Brain microvascular endothelial cell (primary cell): ENCODE results near the gene TEX35.

ENCODE experiments used
- DNase-seq: peaks from one replicate; pipeline ENCODE4 v3.0.0-alpha.2; 2020
- H3K27ac ChIP-seq: fragments of 250-450 bp; sonication (Bioruptor Pico); 2 replicates; pipeline ENCODE4 v1.5.1; 2020; ENCODE audit warnings: mild to moderate bottlenecking, moderate library complexity
- H3K27me3 ChIP-seq: fragments of 250-450 bp; sonication (Bioruptor Pico); replicated peaks from 2 replicates; pipeline ENCODE4 v1.5.1; 2020; ENCODE audit warnings: mild to moderate bottlenecking
- H3K36me3 ChIP-seq: fragments of 250-450 bp; sonication (Bioruptor Pico); replicated peaks from 2 replicates; pipeline ENCODE4 v1.5.1; 2020; ENCODE audit warnings: mild to moderate bottlenecking
- H3K4me3 ChIP-seq: 2 replicates; pipeline ENCODE4 v1.5.1; 2011; ENCODE audit warnings: low read depth, mild to moderate bottlenecking, control low read depth, low read length, moderate library complexity
- CTCF ChIP-seq: IDR thresholded peaks from 2 replicates; pipeline ENCODE4 v1.5.1; 2011; ENCODE audit warnings: low read depth, mild to moderate bottlenecking, moderate library complexity, low read length, control low read depth, inconsistent platforms; ENCODE audit errors: missing control alignments
- in situ Hi-C: cut with HindIII; loops from 2 replicates; pipeline ENCODE4 v1.10.0; 2017; ENCODE audit warnings: low sequenced_read_pairs, low pct_ligation_motif_present

Gene TEX35

GRCh38 chr1:178563099-178563820 lies 50.4 kb downstream of the TEX35 start:
- Histone ChIP-seq H3K27me3 (no peaks in the 10 kb centered on the region), H3K27ac (no peak overlapping the region), H3K4me3 (no peak overlapping the region), H3K36me3 (no peaks in the 10 kb centered on the region)
- no peak for DNase-seq
- TF ChIP-seq CTCF, result no peak
- in situ Hi-C loops, result no loop called here

- H3K27me3 ChIP-seq, result no peaks in the 10 kb centered on the region
- H3K27ac ChIP-seq, result no peak overlapping the region
- H3K4me3 ChIP-seq, result no peak overlapping the region
- TF ChIP-seq CTCF, result no peak
- H3K36me3 ChIP-seq, result no peaks in the 10 kb centered on the region
- in situ Hi-C loops, result no loop called here
- no peak for DNase-seq
Measured at GRCh38 chr1:178564086-178564782, 51.3 kb downstream of the TEX35 start.

GRCh38 chr1:178564783-178565180 lies 51.9 kb downstream of the TEX35 start:
- Histone ChIP-seq H3K27ac (no peak overlapping the region), H3K27me3 (no peaks in the 10 kb centered on the region), H3K4me3 (no peak overlapping the region), H3K36me3 (no peaks in the 10 kb centered on the region)
- no peak for TF ChIP-seq CTCF
- DNase-seq, result no peak
- in situ Hi-C loops, result no loop called here

- Histone ChIP-seq H3K27ac (no peak overlapping the region), H3K4me3 (no peak overlapping the region)
Measured at GRCh38 chr1:178565586-178565985, 52.7 kb downstream of the TEX35 start.

GRCh38 chr1:178566187-178566586 lies 53.3 kb downstream of the TEX35 start:
- no peak for DNase-seq
- Histone ChIP-seq H3K27ac (no peak overlapping the region), H3K27me3 (no peaks in the 10 kb centered on the region), H3K36me3 (no peaks in the 10 kb centered on the region), H3K4me3 (no peak overlapping the region)
- TF ChIP-seq CTCF, result no peak
- in situ Hi-C loops, result no loop called here

More at GRCh38 chr1:178565586-178565985, 52.7 kb downstream of the TEX35 start:
- DNase-seq, result no peak
- H3K36me3 ChIP-seq, result no peaks in the 10 kb centered on the region
- TF ChIP-seq CTCF, result no peak
- in situ Hi-C loops, result no loop called here
- H3K27me3 ChIP-seq, result no peaks in the 10 kb centered on the region
